Erythroblast (primary cell): Measurements from ENCODE around the gene ANKRD34A.

Experiments
- GATA1 ChIP-seq: IDR thresholded peaks from 2 replicates; pipeline ENCODE4 v1.6.1; 2011; ENCODE audit warnings: low read depth, mild to moderate bottlenecking, control low read depth, low read length, moderate library complexity
- POLR2A ChIP-seq: IDR thresholded peaks from 2 replicates; pipeline ENCODE4 v1.6.1; 2011; ENCODE audit warnings: mild to moderate bottlenecking, low read length

- TF ChIP-seq POLR2A (no peak), GATA1 (no peak)
Observed at GRCh38 chr1:145983960-145984830, 19.8 kb upstream of the ANKRD34A start.
